H1 (cell line): ENCODE measurements around the gene CDH12. TPM values are rescaled to one million over a fixed set of nuclear protein-coding genes. Genes with fewer than 3 reads are reported as not detected.

ENCODE experiments used
- ASH2L ChIP-seq: fragments of 200-600, 300-600 bp; sonication (generic); IDR thresholded peaks from one replicate; pipeline ENCODE4 v1.7.1; 2017; ENCODE audit warnings: low read length
- polyA plus RNA-seq, 7 experiments: library from polyadenylated mRNA; depleted of rRNA in 3 of 7; stranded (reverse) in 5 of 7; unstranded in 2 of 7; fragments of >200 nt in 5 of 7; fragments of 200-250 nt in 2 of 7; gene quantifications; 1 replicate in 5 of 7; 2 replicates in 1 of 7; 4 replicates in 1 of 7; pipeline versions ENCODE4 v1.2.1 to v1.2.3, GENCODE V29; 2011 to 2013; ENCODE audit warnings: missing spikeins in 2 of 7, mixed read lengths in 2 of 7
- total RNA-seq: library from RNA; stranded (reverse); fragmentation: NEBNext Ultra II Directional; extraction: Animal tissue kit (Norgen Biotek cat#: 25700); gene quantifications from 2 replicates; pipeline ENCODE4 v1.2.1, GENCODE V29; 2021
- TF ChIP-seq, protein P1 (sequence below): IDR thresholded peaks from 2 replicates; pipeline ENCODE4 v1.6.1; 2012; ENCODE audit warnings: inconsistent platforms

The CDH12 gene
- total and polyA plus RNA-seq, 2 of the 8 experiments (the other 6 are each of a cell fraction or from before 2014, with no cell fraction given) = 0.03 TPM; not detected in 1

GRCh38 chr5:22036061-22036460 is 817.1 kb downstream of the CDH12 start (continued):
- TF ChIP-seq ASH2L = no peak
- TF ChIP-seq, protein P1, sequence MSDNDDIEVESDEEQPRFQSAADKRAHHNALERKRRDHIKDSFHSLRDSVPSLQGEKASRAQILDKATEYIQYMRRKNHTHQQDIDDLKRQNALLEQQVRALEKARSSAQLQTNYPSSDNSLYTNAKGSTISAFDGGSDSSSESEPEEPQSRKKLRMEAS = no peak
- TF ChIP-seq, all 59 proteins: peak for 0
